ACC112 (cell line): ENCODE measurements around the gene NTPCR.

Source experiments
- H2AFZ ChIP-seq: fragments of 200-600 bp; sonication (generic); one replicate; pipeline ENCODE4 v1.6.0; 2017; ENCODE audit warnings: antibody characterized with exemption, low read length; ENCODE audit not compliant: unreplicated experiment
- H3K27ac ChIP-seq: fragments of 200-600 bp; sonication (generic); 2 replicates; pipeline ENCODE4 v1.5.1; 2014; ENCODE audit warnings: low read depth, mild to moderate bottlenecking, antibody characterized with exemption, low read length, moderate library complexity
- H3K27me3 ChIP-seq: fragments of 200-600 bp; sonication (generic); 2 replicates; pipeline ENCODE4 v1.6.1; 2014; ENCODE audit warnings: mild to moderate bottlenecking, antibody characterized with exemption, low read length, moderate library complexity, mixed read lengths; ENCODE audit not compliant: insufficient read depth
- H3K36me3 ChIP-seq: fragments of 200-600 bp; sonication (generic); 2 replicates; pipeline ENCODE4 v1.6.1; 2016; ENCODE audit warnings: mild to moderate bottlenecking, antibody characterized with exemption, low read length, moderate library complexity, mixed read lengths; ENCODE audit not compliant: insufficient read depth
- H3K4me1 ChIP-seq: fragments of 200-600 bp; sonication (generic); one replicate; pipeline ENCODE4 v1.6.1; 2016; ENCODE audit warnings: low read length, mixed read lengths; ENCODE audit not compliant: insufficient read depth, unreplicated experiment, control insufficient read depth
- H3K4me3 ChIP-seq: fragments of 200-600 bp; sonication (generic); 2 replicates; pipeline ENCODE4 v1.5.1; 2014; ENCODE audit warnings: mild to moderate bottlenecking, low read depth, low read length
- H3K79me2 ChIP-seq: fragments of 200-600 bp; sonication (generic); one replicate; pipeline ENCODE4 v1.6.0; 2016; ENCODE audit warnings: low read length; ENCODE audit not compliant: control insufficient read depth, unreplicated experiment, insufficient read depth

The NTPCR gene

GRCh38 chr1:233012021-233012420, 61.6 kb downstream of the NTPCR start:
- no peaks in the 10 kb centered on the region for H3K36me3 ChIP-seq
- no peak overlapping the region for H3K4me3 ChIP-seq
- no peak overlapping the region for H2AFZ ChIP-seq
- no peaks in the 10 kb centered on the region for H3K4me1 ChIP-seq
- H3K79me2 ChIP-seq: no peaks in the 10 kb centered on the region
- no peak overlapping the region for H3K27ac ChIP-seq
- no peaks in the 10 kb centered on the region for H3K27me3 ChIP-seq

GRCh38 chr1:233015965-233016364, 65.6 kb downstream of the NTPCR start:
- Histone ChIP-seq H3K36me3 (no peaks in the 10 kb centered on the region), H3K27me3 (no peaks in the 10 kb centered on the region), H3K4me1 (no peaks in the 10 kb centered on the region), H3K4me3 (no peak overlapping the region), H2AFZ (no peak overlapping the region), H3K27ac (no peak overlapping the region), H3K79me2 (no peaks in the 10 kb centered on the region)

GRCh38 chr1:233016798-233017197, 66.4 kb downstream of the NTPCR start:
- no peaks in the 10 kb centered on the region for H3K27me3 ChIP-seq
- no peak overlapping the region for H3K27ac ChIP-seq
- H3K79me2 ChIP-seq: no peaks in the 10 kb centered on the region
- no peaks in the 10 kb centered on the region for H3K36me3 ChIP-seq
- no peak overlapping the region for H2AFZ ChIP-seq
- H3K4me1 ChIP-seq: no peaks in the 10 kb centered on the region
- no peak overlapping the region for H3K4me3 ChIP-seq

- no peak overlapping the region for H3K4me3 ChIP-seq
- H3K4me1 ChIP-seq: no peaks in the 10 kb centered on the region
- no peak overlapping the region for H2AFZ ChIP-seq
- no peak overlapping the region for H3K27ac ChIP-seq
- H3K36me3 ChIP-seq: no peaks in the 10 kb centered on the region
- no peaks in the 10 kb centered on the region for H3K27me3 ChIP-seq
- no peaks in the 10 kb centered on the region for H3K79me2 ChIP-seq
Observed at GRCh38 chr1:233019083-233019482, 68.7 kb downstream of the NTPCR start.

- Histone ChIP-seq H3K4me3 (no peak overlapping the region), H3K36me3 (no peaks in the 10 kb centered on the region), H2AFZ (no peak overlapping the region), H3K27me3 (no peaks in the 10 kb centered on the region), H3K4me1 (no peaks in the 10 kb centered on the region), H3K79me2 (no peaks in the 10 kb centered on the region), H3K27ac (no peak overlapping the region)
Observed at GRCh38 chr1:233019778-233020325, 69.4 kb downstream of the NTPCR start.

- Histone ChIP-seq H2AFZ (no peak overlapping the region), H3K4me3 (no peak overlapping the region), H3K4me1 (no peaks in the 10 kb centered on the region), H3K79me2 (no peaks in the 10 kb centered on the region), H3K36me3 (no peaks in the 10 kb centered on the region), H3K27me3 (no peaks in the 10 kb centered on the region), H3K27ac (no peak overlapping the region)
Observed at GRCh38 chr1:233020426-233020825, 70.0 kb downstream of the NTPCR start.

GRCh38 chr1:233022246-233022645, 71.8 kb downstream of the NTPCR start:
- Histone ChIP-seq H3K36me3 (no peaks in the 10 kb centered on the region), H3K27ac (no peak overlapping the region), H3K4me3 (no peak overlapping the region), H3K4me1 (no peaks in the 10 kb centered on the region), H2AFZ (no peak overlapping the region), H3K27me3 (no peaks in the 10 kb centered on the region), H3K79me2 (no peaks in the 10 kb centered on the region)

- Histone ChIP-seq H3K36me3 (no peaks in the 10 kb centered on the region), H3K4me3 (no peak overlapping the region), H3K27ac (no peak overlapping the region), H3K27me3 (no peaks in the 10 kb centered on the region), H3K79me2 (no peaks in the 10 kb centered on the region), H2AFZ (no peak overlapping the region), H3K4me1 (no peaks in the 10 kb centered on the region)
Observed at GRCh38 chr1:233024199-233024598, 73.8 kb downstream of the NTPCR start.

GRCh38 chr1:233025157-233025556, 74.7 kb downstream of the NTPCR start:
- H3K36me3 ChIP-seq: no peaks in the 10 kb centered on the region
- H3K27ac ChIP-seq: no peak overlapping the region
- no peak overlapping the region for H3K4me3 ChIP-seq
- H3K4me1 ChIP-seq: no peaks in the 10 kb centered on the region
- no peak overlapping the region for H2AFZ ChIP-seq
- H3K27me3 ChIP-seq: no peaks in the 10 kb centered on the region
- H3K79me2 ChIP-seq: no peaks in the 10 kb centered on the region

GRCh38 chr1:233025567-233025966, 75.2 kb downstream of the NTPCR start:
- H3K4me3 ChIP-seq: no peak overlapping the region
- no peak overlapping the region for H2AFZ ChIP-seq
- H3K27ac ChIP-seq: no peak overlapping the region
- no peaks in the 10 kb centered on the region for H3K27me3 ChIP-seq
- H3K79me2 ChIP-seq: no peaks in the 10 kb centered on the region
- no peaks in the 10 kb centered on the region for H3K36me3 ChIP-seq
- H3K4me1 ChIP-seq: no peaks in the 10 kb centered on the region

- Histone ChIP-seq H3K36me3 (no peaks in the 10 kb centered on the region), H3K4me3 (no peak overlapping the region), H2AFZ (no peak overlapping the region), H3K27me3 (no peaks in the 10 kb centered on the region), H3K4me1 (no peaks in the 10 kb centered on the region), H3K27ac (no peak overlapping the region), H3K79me2 (no peaks in the 10 kb centered on the region)
Observed at GRCh38 chr1:233027046-233027445, 76.6 kb downstream of the NTPCR start.
